Chondrocyte (in vitro differentiated cells): ENCODE results near the gene CLPSL1. TPM values are rescaled to one million over a fixed set of nuclear protein-coding genes. Genes with fewer than 3 reads are reported as not detected.

Experiments used
- DNase-seq: peaks from one replicate; pipeline ENCODE4 v3.0.0; 2021; ENCODE audit warnings: mixed read lengths, low spot score
- H3K27ac Mint-ChIP-seq: one replicate; pipeline ENCODE4 v1.8.0; 2021; ENCODE audit warnings: mild to moderate bottlenecking, moderate library complexity, mixed read lengths; ENCODE audit not compliant: unreplicated experiment
- H3K27me3 Mint-ChIP-seq: 2 replicates; pipeline ENCODE4 v1.8.0; 2021; ENCODE audit warnings: low read depth, mixed read lengths
- H3K36me3 Mint-ChIP-seq: 2 replicates; pipeline ENCODE4 v1.8.0; 2021; ENCODE audit warnings: low read depth, mixed read lengths
- H3K4me1 Mint-ChIP-seq: 2 replicates; pipeline ENCODE4 v1.8.0; 2021; ENCODE audit warnings: low read depth, mild to moderate bottlenecking, mixed read lengths
- H3K4me3 Mint-ChIP-seq: one replicate; pipeline ENCODE4 v1.8.0; 2021; ENCODE audit warnings: mild to moderate bottlenecking, moderate library complexity, mixed read lengths; ENCODE audit not compliant: unreplicated experiment
- H3K9me3 Mint-ChIP-seq: 2 replicates; pipeline ENCODE4 v1.8.0; 2021; ENCODE audit warnings: low read depth, mixed read lengths
- total RNA-seq: library from RNA; stranded (reverse); gene quantifications from 3 replicates; pipeline ENCODE4 v1.2.1, GENCODE V29; 2021
- TF ChIP-seq, protein P1 (sequence below): fragments of 200-600 bp; sonication (generic); IDR thresholded peaks from 2 replicates; pipeline ENCODE4 v1.5.0; 2021; ENCODE audit warnings: antibody characterized with exemption, mild to moderate bottlenecking, moderate library complexity

Gene CLPSL1
- total RNA-seq, 1 donor from 2014 or later = not detected

DNA sequence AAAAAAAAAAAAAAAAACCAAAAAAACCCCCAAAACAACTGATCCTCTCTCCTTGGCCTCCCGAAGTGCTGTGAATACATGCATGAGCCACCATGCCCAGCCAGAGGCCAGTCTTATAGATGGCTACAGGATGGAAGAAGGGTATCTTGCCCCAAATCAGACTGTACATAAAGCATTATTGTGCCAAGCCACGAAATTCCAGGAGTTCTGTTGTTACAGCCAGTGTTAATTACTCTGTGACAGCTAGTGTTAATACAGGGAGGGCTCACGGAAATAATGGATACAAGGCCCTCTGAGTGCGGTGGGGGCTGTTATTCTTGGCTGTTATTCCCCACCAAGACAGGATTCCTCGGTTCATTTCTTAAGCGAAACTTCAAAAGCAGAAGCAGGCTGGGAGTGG, 5.8 kb upstream of the CLPSL1 start:
- Mint-ChIP-seq H3K36me3 (no peaks in the 10 kb centered on the region), H3K4me3 (no peak overlapping the region), H3K27ac (no peak overlapping the region), H3K27me3 (peaks cover 19% of the 10 kb centered on the region), H3K9me3 (no peaks in the 10 kb centered on the region), H3K4me1 (peaks cover 7% of the 10 kb centered on the region)
- TF ChIP-seq, protein P1, sequence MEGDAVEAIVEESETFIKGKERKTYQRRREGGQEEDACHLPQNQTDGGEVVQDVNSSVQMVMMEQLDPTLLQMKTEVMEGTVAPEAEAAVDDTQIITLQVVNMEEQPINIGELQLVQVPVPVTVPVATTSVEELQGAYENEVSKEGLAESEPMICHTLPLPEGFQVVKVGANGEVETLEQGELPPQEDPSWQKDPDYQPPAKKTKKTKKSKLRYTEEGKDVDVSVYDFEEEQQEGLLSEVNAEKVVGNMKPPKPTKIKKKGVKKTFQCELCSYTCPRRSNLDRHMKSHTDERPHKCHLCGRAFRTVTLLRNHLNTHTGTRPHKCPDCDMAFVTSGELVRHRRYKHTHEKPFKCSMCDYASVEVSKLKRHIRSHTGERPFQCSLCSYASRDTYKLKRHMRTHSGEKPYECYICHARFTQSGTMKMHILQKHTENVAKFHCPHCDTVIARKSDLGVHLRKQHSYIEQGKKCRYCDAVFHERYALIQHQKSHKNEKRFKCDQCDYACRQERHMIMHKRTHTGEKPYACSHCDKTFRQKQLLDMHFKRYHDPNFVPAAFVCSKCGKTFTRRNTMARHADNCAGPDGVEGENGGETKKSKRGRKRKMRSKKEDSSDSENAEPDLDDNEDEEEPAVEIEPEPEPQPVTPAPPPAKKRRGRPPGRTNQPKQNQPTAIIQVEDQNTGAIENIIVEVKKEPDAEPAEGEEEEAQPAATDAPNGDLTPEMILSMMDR = no peak
- peak; percentile 5 for DNase-seq

DNA sequence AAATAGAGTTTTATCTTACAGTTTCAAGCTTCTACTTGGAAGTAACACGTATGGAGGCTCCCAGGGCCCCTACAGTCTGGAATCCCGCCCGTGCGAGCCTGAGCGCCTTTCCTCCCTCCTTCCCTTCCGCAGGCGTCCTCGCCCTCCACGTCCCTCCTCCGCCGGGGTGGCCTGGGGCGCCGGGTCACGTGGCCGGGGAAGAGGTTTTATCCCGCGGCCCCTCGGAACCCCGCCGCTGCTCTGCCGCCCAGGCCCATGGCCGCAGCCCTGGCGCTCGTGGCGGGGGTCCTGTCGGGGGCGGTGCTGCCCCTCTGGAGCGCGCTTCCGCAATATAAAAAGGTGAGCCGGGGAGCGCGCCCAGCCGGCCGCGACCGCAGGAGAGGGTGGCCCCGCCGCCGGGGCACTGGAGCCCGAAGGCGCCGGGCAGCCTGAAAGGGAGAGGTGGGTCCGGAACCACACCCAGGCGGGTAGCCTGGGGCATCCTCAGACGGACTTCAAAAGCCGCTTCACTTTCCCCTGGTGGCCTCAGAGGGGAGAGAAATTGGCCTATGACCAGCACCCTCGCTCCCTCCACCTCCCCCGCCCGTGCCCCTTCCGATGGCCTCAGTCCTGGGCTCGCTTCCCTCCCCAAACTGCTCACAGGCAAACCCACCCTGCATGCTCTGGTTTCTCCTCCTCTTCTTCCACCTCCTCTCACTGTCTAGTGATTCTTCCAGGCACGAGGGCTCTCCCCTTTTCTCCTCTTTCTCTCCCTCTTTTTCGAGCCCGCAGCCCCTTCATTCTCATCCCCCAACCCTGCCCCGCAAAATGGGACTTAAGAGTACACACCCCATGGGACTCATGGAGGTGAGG, 4.2 kb upstream of the CLPSL1 start, which contains the start of gene CLPSL2:
Gene CLPSL2, plus strand, starts transcription at position 235 of the 852 bp plus-strand sequence. Its CDS starts 21 bp downstream, at position 256.
- Mint-ChIP-seq H3K9me3 (no peaks in the 10 kb centered on the region), H3K4me1 (peaks cover 7% of the 10 kb centered on the region), H3K4me3 (peak within 1 kb of the TSS; percentile 60), H3K36me3 (no peaks in the 10 kb centered on the region), H3K27me3 (peaks cover 17% of the 10 kb centered on the region), H3K27ac (no peak within 1 kb of the TSS)
- TF ChIP-seq, protein P1 = peak; percentile 18
- DNase-seq = peak; percentile 55

DNA sequence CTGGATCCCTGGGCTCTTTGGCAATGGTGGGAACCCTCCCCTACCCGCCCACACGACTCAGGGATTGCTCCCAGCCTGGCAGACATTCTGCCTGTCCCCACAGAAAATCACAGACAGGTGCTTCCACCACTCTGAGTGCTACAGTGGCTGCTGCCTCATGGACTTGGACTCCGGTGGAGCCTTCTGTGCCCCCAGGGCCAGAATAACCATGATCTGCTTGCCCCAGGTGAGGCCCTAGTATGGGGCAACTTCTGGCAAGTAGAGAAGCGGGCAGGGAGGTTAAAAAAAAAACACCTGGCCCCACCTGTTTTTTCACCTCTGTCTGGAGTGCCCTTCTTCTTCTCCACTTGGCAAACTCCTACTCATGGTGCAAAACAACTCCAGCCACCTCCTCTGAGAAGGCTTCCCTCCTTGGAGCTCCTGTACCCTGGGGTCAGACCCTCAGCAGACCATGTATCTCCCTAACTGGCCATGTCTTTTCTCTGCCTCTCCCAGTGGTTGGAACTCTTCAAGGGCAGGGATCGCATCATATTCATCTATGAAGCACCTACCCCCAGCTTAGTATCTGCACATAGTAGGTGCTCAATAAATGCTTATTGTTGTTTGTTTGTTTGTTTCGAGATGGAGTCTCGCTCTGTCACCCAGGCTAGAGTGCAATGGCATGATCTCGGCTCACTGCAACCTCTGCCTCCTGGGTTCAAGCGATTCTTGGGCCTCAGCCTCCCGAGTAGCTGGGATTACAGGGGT, 3.3 kb upstream of the CLPSL1 start:
- Mint-ChIP-seq H3K4me1 (peaks cover 7% of the 10 kb centered on the region), H3K27me3 (peaks cover 16% of the 10 kb centered on the region), H3K9me3 (no peaks in the 10 kb centered on the region), H3K27ac (no peak overlapping the region), H3K36me3 (no peaks in the 10 kb centered on the region), H3K4me3 (peak overlapping the region; percentile 57)
- DNase-seq = peak; percentile 42
- TF ChIP-seq, protein P1 = no peak

DNA sequence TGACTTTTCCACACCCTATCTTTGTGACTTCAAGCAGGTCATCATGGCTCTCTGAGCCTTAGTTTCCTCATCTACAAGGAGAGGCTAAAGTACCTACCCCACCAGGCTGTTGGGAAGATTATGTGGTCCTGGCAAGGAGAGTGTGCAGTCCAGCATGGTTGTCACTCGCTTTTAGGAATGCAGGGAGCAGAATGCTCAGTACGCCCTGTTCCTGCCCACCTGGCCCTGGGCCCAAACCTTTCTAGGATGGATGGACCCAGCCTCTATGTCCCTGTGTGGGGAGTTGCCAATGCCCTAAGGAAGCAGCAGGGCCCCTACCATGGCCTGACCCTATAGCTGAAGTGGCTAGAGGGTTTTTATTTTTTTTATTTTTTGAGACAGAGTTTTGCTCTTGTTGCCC, 2.4 kb upstream of the CLPSL1 start:
- Mint-ChIP-seq H3K4me3 (no peak overlapping the region), H3K4me1 (peaks cover 7% of the 10 kb centered on the region), H3K36me3 (no peaks in the 10 kb centered on the region), H3K9me3 (no peaks in the 10 kb centered on the region), H3K27ac (no peak overlapping the region), H3K27me3 (peaks cover 16% of the 10 kb centered on the region)
- peak; percentile 49 for DNase-seq
- TF ChIP-seq, protein P1 = no peak

DNA sequence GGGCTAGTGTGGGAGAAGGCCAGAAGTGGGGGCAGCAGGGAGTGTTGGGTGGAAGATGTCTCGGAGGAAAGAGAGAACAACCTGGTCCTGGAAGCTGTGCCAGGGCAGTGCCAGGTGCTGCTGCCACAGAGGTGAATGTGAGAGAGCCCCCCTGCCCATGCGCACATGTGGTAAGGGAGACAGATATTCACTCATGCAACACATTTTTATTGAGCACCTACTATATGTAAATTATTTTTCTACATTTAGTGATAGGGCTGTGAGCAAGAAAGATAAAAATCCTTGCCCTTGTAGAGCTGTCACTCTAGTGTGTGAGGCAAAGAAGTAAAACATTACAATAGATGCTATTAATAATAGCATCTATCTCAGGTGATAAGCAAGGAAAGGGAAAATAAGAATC, 471 bp downstream of the CLPSL1 start:
- H3K4me1 Mint-ChIP-seq = peaks cover 4% of the 10 kb centered on the region
- no peak overlapping the region for H3K4me3 Mint-ChIP-seq
- no peaks in the 10 kb centered on the region for H3K9me3 Mint-ChIP-seq
- TF ChIP-seq, protein P1 = no peak
- DNase-seq = peak; percentile 65
- H3K27ac Mint-ChIP-seq = no peak overlapping the region
- H3K27me3 Mint-ChIP-seq = peaks cover 27% of the 10 kb centered on the region
- no peaks in the 10 kb centered on the region for H3K36me3 Mint-ChIP-seq
